HG03280 (cell line): ENCODE measurements around the gene SLBP.
"Not testable (repeated sequence)": the region's sequence is repeated elsewhere in the genome, so short reads cannot be mapped to it uniquely, and the experiment has no call there.

Experiments
- ATAC-seq: cut with Tn5 transposase; IDR thresholded peaks from one replicate; pipeline ENCODE4 v1.9.1; 2021; ENCODE audit warnings: mild to moderate bottlenecking, moderate library complexity; ENCODE audit not compliant: unreplicated experiment

The SLBP gene

DNA sequence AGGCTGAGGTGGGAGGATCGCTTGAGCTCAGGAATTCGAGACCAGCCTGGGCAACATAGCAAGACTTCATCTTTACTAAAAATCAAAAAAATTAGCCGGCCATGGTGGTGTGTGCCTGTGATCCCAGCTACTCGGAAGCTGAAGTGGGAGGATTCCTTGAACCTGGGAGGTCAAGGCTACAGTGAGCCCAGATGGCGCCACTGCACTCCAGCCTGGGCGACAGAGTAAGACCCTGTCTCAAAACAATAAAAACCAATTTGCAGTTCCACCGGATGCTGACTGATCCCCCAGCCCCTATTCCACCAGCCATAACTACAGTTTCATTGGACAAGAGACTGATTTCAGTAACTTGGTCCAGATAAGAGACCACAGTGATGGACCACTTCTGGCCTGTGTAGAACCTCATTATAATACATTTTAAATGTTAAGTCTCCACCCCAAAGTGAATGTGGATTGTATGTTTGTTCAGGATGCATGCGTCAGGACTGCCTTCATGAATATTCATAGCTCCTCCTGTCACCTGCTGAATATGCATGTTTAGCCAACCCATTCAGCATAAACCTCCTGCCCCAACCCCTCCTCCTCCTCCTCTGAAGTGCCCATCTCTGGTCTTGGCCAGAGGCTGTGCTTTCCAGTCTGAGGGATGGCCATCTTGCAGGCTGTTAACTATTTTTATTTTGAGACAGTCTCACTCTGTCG, 2.3 kb upstream of the SLBP start:
- ATAC-seq: no peak

- ATAC-seq: peak; percentile 15
Measured at GRCh38 chr4:1713003-1713851, 1.1 kb upstream of the SLBP start.

GRCh38 chr4:1711571-1712215, 426 bp downstream of the SLBP start:
- ATAC-seq: peak; percentile 21

GRCh38 chr4:1711055-1711570, 1.0 kb downstream of the SLBP start:
- no peak for ATAC-seq

GRCh38 chr4:1708581-1708980, 3.5 kb downstream of the SLBP start:
- ATAC-seq: no peak

- no peak for ATAC-seq
Measured at GRCh38 chr4:1706358-1706757, 5.8 kb downstream of the SLBP start.

- ATAC-seq: no peak
Measured at GRCh38 chr4:1705732-1706131, 6.4 kb downstream of the SLBP start.

- ATAC-seq: no peak
Measured at GRCh38 chr4:1703867-1704266, 8.3 kb downstream of the SLBP start.

GRCh38 chr4:1701671-1702070, 10.4 kb downstream of the SLBP start:
- not testable (repeated sequence) for ATAC-seq

GRCh38 chr4:1695913-1696312, 16.2 kb downstream of the SLBP start:
- no peak for ATAC-seq

DNA sequence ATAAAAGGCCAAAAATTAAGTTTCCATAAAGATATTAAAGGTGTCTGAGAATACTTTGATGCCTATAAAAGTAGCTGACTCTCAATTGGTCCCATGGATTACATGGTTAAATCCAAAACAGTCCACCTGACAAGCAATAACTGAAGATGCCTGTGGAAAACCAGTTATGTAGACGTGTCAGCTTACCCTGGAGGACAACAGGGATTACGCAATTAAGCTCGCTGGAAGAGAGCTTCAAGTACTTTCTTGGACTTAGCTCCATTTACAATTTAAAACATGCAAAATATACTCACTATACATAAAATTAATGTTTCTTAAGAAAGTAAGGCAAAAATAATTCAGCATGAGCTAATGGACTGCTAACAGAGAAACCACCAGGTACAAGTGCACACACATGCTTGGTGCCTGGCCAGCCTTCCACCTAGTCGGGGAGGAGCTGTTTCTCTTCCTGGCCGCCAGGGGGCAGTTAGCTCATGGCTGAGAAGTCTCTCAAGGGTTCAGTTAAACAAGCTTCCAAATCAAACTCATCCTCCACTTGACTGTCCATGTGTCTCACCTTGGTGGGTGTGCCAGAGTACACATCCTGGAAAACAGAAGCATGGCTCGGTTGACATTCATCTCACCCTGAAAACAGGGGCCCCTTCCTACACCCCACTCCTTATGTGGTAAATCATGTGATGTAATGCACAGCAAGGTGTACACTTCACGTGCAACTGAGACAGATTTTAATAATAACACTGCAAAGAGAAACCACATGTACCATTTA, 18.8 kb downstream of the SLBP start:
- peak; percentile 84 for ATAC-seq

DNA sequence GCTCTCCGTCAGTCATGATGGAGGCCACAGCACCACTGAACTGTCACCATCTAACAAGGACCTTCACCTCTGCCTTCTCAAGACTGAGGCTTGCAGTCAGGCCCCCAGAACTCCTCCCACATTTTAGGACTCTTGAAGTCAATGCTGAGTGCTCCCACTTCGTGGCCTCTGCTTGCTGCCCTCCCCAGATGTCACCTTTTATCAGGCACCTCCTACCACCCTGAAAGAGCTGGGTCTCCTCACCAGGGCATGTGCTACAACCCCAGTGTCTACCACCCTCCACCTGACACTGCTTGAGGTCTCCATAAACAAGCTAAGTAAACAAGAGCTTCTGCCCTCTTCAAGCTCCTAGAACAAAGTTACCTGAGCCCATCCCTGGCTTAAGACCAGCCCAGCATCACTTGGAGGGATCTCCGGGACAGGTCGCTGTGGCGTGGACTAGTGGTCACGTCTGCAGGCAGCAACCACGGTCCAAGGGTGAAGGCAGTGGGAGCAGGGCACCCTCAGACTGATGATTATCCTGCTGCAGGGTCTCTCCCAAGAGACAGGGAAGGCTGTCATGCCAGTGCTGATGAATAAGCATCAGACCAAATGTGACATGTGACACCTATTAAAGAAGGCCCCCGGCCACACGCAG, 20.3 kb downstream of the SLBP start:
- no peak for ATAC-seq

DNA sequence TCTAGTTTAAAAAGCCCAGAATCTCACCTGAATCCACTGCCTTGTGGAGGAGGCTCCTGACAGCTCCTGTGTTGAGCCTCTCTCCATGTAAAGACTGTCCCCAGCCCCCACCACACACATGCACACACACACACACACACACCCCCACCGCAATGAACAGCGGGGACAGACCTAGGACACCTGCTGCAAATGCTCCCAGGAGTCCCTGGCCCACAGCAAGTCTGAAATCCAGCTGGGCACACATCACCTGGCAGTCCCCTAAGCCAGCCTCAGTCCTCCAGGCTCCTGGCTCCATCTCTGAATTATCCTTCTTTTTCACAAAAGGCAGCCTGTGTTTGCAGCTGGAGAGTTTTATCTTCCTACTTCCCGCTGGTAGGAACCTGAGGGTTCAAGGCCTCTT, 21.4 kb downstream of the SLBP start:
- ATAC-seq: no peak

DNA sequence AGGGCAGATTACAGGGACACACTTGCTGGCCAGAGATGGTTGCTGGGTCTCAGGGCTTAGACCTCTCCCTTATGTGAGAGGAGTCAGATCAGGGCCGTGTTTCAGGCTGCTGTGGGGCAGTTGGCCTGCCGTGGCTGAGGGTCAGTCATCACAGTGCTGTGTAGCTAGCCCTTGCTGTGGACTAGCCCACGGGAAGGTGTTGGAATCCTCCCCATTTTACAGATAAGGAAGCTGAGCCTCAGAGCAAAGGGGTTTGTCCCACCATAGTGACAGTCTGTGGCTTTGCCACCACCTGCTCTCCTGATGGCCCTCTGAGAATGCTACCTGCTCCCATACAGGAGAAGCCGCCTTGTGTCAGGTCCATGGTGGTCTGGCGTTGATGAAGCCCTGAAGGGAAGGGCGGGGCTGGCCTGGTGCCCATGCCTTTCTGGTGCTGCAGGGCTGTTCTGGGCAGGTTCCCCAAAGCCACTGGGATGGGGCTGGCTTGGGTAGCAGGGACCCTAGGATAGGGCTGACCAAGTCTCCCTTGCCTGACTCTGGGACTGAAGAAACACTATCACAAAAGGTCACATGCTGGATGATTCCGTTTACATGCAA, 25.6 kb downstream of the SLBP start:
- ATAC-seq: no peak

GRCh38 chr4:1685235-1686150, 26.6 kb downstream of the SLBP start:
- no peak for ATAC-seq

GRCh38 chr4:1684506-1685234, 27.4 kb downstream of the SLBP start:
- peak; percentile 26 for ATAC-seq

- peak; percentile 93 for ATAC-seq
Measured at GRCh38 chr4:1683736-1684505, 28.2 kb downstream of the SLBP start, which contains the start of gene FAM53A. TSS of gene FAM53A (minus strand) at chr4:1684313. CDS start at chr4:1668741, 15,572 bp downstream.
